ENCODE measurements around the gene CCKAR.

CCKAR gene

DNA sequence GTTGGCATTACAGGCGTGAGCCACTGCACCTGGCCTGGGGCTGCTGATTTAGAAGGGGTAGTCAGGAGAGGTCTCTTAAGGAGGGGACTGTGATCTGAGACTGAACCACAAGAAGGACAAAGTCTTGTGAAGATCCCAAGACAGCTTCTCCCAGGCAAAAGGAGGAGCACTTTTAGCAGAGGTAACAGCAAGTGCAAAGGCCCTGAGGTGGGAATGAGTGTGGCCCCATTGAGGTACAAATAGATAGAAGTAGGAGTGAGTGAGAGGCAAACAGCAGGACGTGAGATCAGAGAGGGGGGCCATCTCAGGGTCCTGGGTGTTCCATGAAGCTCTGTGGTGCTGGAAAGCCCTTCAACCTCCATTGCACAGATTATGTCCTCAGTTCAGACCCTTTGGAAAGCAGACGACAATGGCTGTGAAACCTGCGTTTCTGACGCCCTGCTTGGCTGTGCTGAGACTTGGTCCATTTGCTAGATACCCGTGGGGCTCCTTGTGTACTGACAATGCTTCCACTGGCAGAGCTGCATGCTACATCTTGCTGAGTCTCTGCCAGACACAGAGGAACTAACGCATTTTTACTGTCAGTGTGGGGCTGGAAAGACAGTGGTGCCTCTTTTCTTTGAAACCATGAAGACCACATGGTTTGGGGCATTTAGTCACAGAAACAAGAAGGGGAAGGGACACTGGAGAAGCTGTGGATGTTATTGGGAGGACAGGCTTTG is 1.3 kb upstream of the CCKAR start:
- DNase-seq (ENCODE audit: low spot score), result no peak

DNA sequence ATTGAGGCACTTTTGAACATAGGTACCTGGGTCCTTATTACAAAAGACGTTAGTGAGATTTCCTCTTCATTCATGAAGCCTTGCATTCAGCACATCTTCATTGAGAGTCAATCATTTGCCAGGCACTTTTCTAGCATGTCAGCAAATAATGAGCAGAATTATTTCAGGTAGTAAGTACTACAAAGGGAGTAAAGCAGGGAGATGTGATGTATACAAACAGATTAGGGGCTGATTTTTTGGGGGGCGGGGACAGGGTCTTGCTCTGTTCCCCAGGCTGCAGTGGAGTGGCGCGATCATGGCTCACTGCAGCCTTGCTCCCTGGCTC is 638 bp upstream of the CCKAR start:
- no peak for DNase-seq (ENCODE audit: low spot score)

DNA sequence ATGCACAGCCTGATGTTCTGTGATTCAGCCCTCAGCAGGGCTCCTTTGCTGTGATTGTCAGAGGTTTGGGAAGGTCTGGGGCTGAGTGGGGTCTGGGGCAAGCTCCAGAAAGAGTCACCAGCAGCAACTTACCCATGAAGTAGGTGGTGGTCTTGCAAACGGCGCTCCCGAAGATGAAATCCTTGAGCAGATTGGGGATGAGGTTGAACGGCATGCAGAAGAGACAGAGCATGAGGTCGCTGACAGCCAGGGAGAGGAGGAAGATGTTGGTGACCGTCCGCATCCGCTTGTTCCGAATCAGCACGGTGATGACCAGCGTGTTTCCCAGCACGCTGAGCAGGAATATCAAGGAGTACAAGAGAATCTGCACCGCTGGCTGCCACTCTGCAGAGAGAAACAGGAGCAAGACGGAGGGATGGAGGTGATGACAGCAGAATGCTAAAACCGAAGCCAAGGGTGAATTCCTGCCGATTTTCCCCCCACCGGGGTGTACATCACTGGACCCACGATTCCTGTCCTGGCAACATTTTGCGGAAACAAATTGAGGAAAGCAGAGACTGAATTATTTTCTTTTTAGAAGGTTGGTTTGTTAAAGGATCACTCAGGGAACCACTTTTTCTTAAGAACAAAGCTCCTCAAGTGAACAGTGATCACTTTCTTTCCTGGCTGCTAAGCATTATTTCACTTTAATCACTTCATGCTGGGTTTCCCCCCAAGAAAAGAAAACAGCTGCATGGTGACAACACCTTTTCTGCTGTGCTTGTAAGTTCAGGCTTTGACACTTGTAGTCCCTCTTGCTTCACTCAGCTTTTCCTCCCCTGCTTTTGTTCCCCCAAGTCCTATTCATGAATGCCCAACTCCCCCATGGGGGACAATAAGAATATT is 941 bp downstream of the CCKAR start:
- no peak for DNase-seq (ENCODE audit: low spot score)

DNA sequence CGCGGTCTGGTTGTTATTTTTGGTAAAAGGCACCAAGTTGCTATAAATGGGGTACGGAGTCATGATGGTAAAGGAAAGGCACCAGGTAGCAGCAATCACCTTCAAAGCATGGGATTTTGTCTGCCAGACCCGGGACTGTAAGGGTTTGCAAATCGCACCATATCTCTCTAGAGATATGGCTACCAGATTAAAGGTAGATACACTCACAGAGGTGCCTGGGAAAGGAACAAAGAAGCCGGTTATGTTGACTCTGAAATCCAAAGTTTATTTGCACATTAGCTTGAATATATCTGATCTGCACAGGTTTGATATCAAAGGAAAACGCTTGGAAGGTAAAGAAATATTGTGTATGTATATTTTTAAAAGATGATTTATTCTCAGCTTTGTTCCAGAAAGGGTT is 4.6 kb downstream of the CCKAR start:
- no peak for DNase-seq (ENCODE audit: low spot score)

DNA sequence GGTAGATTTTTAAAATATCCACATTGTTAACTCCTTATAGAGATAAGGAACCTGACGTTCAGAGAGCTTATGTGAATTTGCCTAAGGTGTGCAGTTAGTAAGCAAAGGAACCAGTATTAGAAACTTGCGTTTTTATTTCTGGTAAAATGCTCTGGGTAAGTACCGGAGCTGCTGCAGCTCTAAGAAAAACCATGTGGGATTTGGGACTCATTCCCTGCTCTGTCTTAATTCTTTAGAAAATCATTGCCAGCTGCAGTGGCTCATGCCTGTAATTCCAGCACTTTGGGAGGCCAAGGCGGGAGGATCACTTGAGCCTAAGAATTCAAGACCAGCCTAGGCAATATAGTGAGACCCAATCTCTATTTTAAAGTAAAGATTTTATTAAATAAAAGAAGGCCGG is 5.8 kb downstream of the CCKAR start:
- no peak for DNase-seq (ENCODE audit: low spot score)

DNA sequence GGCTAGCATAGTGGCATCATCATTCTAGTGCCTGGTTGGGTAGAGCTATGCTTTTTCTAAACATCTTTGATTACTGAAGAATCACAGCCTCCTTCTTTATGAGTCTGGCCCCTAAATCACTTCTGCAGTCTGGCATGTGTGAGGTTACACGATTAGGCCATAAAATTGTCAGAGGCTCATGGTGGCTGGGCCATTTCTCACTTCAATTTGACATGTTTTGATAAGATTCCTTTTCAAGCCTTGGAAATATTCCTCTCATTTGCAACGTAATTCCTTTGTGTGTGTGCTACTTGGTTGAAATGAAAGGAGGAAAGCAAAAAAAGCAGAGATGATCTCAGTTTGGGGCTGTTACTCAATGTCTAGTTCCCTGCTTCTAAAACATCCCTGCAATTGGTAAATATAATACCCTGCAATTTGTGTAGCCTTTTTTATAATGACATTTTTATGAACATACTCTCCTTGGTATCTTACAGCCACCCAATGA is 6.2 kb downstream of the CCKAR start:
- no peak for DNase-seq (ENCODE audit: low spot score)

DNA sequence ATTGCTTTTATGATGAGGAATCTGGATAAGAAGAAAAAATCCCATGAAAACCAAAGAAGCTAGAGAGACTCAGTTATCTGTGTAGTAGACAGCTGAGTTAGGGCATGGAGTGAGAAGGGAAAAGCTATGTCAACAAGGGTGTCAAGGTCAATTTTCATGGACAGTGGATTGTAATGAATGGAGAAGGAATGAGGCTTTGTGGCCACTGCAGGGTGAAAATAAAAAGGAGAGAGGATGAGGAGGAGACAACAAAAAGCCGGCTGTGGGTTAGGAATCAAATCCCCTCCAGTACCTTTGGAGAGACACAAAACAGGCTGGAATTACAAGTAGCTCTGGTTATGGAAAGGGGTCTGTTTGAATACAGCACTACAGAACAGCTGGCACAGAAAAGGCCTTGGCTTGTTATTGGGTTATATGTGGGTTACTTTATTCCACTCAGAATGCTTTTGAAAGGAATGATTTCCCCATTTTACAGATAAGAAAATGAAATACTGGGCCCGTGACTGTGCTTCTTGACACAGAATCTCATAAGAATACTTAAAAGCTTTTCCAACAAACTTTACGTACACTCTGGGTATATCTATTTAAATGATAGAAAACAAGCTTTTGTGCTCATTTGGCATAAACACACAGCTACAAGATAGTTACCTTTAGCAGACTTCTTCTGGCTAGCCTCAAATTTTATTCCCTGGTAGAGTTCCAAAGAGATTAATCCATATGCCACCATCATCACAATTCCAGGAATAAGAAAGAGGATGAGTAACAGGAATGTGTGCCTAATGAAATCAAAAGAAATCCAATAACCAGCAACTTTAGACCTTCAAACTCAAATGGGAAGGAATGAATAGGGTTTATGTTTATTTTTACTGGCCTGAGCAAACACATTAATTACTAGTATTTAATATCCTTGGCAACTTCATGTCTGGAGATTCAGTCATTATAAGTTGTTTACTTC is 7.5 kb downstream of the CCKAR start:
- DNase-seq (ENCODE audit: low spot score), result no peak

DNA sequence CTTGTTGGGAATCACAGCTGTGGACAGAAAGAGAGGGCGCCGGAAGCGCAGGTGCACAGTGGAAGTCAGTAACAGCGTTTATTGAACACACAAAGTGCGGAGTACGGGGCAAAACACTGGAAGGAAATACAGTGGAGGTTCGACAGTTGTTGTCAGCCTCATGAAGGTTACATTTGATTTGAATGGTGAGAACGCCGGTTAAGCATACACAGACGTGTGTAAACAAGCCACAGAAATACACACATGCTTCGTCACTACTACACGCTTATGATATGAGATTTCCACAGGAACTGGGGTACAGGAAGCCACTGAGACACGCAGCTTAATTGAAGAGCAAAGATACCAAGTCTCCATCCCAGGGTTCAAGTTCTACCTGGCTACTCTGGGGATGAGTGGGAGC is 12.0 kb downstream of the CCKAR start:
- no peak for DNase-seq (ENCODE audit: low spot score)

DNA sequence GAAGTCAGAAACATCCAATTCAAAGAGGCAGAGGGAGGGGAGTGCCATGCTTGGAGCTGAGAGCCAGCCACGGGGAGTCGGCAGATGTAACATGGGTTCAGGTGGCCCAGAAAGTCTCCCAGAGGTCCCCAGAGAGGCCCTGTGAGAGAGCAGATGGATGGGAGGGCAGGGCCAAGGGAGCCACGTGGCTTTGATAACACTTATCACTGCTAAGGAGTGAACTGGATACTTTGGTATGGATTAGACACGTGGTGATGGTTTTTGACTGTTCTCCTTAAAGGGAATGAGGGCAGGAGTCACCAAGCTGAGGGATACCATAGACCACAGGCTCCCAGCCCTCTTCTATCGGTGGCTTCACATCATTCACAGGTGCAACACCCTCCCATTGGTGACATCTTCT is 13.7 kb downstream of the CCKAR start:
- DNase-seq (ENCODE audit: low spot score), result no peak

DNA sequence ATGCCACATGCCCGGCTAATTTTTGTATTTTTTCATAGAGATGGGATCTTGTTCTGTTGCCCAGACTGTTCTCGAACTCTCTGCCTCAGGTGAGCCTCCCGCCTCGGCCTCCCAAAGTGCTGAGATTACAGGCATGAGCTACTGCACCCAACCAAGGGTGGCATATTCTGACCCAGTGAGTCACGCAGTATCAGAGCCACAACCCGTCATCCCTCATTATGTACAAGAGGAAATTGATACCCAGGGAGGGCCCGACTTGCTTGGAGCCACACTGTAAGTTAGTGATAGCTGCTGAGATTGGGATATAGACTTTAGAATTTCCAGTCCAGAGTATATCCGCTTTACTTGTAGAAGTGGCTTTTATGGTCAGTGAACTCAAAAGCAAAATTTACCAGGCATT is 14.6 kb downstream of the CCKAR start:
- DNase-seq (ENCODE audit: low spot score), result no peak

DNA sequence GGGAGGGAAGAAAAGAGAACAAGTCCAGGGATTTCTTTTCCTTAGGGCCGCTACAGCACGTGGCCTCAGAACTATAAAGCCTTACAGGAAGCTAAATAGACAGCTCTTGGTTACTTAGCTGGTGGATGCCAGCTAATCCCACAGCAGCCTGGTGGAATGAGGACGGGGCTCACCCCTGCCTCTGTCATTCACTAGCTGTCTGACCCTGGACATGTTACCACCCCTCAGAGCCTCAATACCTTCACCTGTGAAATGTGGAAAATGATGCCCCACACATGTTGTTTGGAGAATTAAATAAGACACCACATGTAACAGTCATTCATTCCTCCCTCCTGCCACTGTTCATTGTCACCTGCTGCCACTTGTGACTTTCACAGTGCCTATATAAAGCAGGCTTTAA is 15.7 kb downstream of the CCKAR start:
- no peak for DNase-seq (ENCODE audit: low spot score)

DNA sequence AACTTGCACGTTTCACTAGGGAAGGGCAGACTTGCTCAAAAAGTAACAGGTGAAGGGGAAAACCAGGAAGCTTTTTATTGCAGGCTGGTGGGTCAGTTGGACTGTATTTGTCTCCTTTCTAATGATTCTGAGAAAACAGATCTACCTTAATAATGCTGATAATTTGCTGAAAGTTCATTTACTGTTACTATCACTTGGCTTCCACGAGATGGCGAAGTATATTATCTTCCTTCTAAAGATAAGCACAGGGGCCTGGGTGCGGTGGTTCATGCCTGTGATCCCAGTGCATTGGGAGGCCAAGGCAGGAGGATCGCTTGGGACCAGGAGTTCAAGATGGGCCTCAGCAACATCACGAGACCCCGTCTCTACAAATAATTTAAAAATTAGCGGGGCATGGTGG is 16.4 kb downstream of the CCKAR start:
- no peak for DNase-seq (ENCODE audit: low spot score)

DNA sequence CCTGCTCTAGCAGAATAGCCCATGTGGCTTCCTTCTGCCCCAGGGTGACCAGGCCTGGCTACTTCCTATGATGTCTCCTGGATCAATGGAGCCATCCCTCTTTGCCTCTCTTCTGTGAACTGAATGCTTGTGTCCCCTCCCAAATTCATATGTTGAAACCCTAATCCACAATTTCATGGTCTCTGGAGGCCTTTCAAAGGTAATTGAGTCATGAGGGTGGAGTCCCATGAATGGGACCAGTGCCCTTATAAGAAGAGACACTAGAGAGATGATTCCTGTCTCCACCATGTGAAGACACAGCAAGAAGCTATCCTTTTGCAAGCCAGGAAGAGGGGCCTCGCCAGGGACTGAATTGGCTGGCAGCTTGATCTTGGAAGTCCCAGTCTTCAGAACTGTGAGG is 18.4 kb downstream of the CCKAR start:
- no peak for DNase-seq (ENCODE audit: low spot score)

DNA sequence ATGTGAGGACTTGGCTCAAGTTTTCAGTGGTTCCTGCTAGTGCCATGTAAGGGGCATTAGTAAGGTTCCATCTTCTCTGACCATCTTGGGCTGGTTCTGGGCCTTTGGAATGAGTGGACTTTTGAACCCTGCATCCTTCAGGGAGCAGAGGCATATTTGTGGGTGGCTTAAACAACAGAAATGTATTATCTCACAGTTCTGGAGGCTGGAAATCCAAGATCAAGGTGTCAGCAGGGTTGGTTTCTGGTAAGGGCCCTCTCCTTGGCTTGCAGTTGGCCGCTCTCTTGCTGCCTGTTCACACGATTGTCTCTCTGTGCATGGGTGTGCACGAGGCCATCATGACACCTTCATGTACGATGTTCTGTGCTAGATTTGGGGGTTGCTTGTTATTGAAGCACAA is 21.3 kb downstream of the CCKAR start:
- no peak for DNase-seq (ENCODE audit: low spot score)

DNA sequence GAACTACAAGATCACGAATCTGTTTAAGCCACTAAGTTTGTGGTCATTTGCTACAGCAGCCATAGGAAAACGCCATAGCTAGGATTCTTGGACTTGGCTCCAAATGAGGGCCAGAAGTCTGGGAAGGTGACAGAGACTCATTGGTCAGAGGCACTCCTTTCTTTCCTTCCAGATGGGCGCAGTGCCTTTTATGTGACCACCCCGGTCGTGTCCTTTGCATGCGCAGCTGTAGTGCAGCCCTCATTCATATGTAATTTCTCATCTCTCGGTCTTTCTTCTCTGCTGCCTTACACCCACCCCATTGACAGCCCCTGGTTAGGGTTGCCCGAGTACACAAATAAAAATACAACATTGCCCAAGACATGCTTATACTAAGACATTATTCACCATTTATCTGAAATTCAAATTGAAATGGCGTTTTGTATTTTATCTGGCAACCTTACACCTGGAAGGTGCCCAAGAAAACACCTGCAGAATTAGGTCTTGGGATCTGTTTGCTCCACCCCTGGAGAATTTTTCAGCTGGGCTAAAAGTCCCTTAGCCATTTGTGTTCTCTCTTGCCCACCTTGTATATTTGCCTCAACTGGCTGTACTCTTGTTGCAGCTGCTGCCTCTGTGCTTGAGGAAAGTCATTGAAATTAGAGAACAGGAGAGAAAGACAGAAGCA is 21.9 kb downstream of the CCKAR start:
- no peak for DNase-seq (ENCODE audit: low spot score)

DNA sequence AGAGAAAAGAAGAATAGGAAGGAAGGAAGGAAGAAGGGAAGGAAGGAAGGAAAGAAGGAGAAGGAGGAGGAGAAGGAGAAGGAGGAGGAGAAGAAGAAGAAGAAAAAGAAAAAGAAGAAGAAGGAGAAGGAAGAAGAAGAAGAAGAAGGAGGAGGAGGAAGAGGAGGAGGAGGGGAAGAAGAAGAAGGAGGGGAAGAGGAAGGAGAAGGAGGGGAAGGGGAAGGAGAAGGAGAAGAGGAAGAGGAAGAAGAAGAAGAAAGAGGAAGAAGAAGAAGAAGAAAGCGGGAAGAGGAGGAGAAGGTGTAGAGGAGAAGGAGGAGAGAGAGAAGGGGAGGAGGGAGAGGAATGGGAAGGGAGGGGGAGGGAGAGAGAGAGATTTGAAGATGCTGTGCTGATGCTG is 22.6 kb downstream of the CCKAR start:
- no peak for DNase-seq (ENCODE audit: low spot score)

DNA sequence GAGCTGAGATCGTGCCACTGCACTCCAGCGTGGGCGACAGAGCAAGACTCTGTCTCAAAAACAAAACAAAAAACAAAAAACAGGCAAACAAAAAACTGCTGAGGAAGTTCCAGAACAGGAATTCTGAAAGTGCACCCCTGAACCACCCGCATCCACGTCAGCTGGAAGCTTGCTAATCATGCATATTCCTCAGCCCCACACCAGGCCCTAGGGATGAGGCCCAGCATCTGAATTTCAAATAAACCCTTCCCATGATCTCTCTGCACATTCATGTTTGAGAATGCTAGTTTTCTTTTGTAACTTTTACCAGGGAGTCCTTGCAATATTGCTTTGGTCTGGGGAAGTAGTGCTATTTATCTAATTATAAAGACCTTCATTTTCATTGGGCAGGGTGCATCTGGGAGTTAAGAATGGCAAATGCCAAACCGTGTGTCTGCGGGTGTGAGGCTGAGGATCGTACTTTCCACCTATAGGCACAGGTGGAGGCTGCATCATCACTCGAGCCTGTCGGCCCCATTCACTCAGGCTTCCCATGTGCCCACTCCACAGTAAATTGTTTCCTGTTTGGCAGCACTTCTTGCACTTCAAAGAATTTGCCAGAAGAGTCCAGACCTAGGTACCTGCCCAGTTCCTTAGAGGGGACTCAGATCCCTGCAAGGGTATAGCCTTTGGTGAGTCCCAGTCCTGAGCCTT is 23.6 kb downstream of the CCKAR start:
- no peak for DNase-seq (ENCODE audit: low spot score)

DNA sequence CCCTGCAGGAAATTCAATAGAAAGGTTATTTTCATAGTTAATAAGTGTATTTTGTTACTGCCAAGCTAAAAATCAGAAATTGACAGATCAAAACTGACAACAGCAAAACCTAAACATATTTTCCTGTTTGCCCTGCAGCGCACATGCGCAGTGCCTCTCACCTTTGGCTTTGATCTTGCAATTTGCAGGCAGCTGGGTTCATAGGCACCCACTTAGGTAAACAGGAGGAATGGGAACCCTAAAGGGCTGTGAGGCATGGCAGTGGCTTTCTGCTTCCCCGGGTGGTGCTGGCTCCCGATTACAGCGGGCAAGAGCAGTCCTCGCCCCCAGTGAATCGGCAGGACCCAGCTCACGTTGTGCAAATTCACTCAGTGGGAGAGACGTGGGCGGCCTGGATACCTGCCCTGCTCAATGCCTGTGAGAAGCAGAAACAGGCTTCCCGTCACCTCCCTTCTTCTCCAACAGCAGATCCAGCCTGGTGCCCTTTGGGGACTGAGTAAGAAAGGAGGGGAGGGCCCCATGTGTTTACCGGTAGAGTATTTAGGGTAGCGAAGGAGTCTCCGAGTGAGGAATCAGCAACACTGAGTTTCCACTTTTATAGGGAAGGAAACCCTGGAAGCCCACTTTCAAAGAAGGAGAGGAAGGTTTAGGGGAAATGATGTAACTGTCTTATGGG is 25.7 kb downstream of the CCKAR start:
- DNase-seq (ENCODE audit: low spot score), result no peak

DNA sequence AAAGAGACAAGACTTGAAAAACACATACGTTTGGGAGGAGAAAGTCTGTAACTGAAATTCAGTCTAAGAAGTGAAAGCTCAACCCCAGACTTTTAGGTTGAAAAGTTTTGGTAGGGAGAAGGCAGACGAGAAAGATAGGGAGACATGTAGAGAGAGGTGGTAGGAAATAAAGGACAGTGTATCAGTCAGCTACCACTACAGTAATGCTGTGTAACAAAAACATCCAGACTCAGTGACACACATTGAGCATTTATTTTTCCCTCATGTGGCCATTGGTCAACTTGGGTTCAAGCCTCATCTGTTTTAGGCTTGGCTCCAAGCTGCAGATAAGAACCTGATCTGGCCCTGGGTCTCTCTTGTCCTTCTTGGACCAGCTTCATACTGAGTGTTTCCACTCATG is 26.9 kb downstream of the CCKAR start:
- DNase-seq (ENCODE audit: low spot score), result no peak

DNA sequence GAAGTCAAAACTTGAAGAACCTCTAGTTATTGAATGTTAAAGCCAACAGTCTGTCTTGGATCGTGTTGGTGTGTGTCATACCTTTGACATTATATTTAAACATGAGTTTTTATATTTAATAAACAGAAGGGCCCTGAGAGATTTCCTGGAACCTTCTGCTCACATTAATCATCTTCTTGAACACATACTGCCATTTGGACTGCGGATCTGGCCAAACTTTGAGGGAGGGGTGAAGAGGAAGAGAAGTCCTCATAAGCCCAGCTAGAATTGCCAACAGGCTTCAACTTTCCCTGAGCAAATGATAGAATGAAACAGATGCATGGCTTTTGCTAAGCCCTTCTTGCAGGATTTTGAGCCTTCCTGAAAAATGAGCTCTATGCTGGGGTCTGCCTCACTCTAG is 27.4 kb downstream of the CCKAR start:
- no peak for DNase-seq (ENCODE audit: low spot score)

Data from hepatic stellate cell (primary cell).